Hepatocyte (in vitro differentiated cells): Measurements from ENCODE around the gene ATAD1.

Source experiments
- EZH2 ChIP-seq: fragments of 200-600 bp; sonication (generic); IDR thresholded peaks from 2 replicates; pipeline ENCODE4 v1.6.1; 2016; ENCODE audit warnings: antibody characterized with exemption, mild to moderate bottlenecking, borderline replicate concordance
- TF ChIP-seq, protein P1 (sequence below): fragments of 200-600 bp; sonication (generic); IDR thresholded peaks from 2 replicates; pipeline ENCODE4 v1.5.1; 2016; ENCODE audit warnings: antibody characterized with exemption, mild to moderate bottlenecking; ENCODE audit not compliant: poor library complexity

DNA sequence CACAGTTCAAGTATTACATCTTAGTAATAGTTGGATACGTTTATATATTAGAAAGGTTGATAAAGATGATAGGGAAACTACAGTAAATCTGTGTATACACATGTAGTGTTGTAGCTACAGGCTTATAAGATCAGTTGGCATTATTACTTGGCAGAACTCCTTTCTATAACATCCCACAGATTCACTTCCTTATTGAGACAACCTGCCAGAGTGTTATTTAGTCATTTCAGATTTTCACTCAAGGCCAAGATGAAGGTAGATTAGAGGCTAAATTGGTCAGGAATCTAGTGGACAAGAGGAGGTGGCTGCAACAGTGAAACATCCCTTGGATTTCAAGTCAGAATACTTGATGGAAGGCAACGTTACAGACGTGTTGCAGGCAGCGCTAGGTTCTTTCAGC, 95.3 kb downstream of the ATAD1 start:
- TF ChIP-seq, protein P1, sequence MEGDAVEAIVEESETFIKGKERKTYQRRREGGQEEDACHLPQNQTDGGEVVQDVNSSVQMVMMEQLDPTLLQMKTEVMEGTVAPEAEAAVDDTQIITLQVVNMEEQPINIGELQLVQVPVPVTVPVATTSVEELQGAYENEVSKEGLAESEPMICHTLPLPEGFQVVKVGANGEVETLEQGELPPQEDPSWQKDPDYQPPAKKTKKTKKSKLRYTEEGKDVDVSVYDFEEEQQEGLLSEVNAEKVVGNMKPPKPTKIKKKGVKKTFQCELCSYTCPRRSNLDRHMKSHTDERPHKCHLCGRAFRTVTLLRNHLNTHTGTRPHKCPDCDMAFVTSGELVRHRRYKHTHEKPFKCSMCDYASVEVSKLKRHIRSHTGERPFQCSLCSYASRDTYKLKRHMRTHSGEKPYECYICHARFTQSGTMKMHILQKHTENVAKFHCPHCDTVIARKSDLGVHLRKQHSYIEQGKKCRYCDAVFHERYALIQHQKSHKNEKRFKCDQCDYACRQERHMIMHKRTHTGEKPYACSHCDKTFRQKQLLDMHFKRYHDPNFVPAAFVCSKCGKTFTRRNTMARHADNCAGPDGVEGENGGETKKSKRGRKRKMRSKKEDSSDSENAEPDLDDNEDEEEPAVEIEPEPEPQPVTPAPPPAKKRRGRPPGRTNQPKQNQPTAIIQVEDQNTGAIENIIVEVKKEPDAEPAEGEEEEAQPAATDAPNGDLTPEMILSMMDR: no peak
- TF ChIP-seq EZH2: no peak
